ENCODE results near the gene PSMD13.

PSMD13 gene

DNA sequence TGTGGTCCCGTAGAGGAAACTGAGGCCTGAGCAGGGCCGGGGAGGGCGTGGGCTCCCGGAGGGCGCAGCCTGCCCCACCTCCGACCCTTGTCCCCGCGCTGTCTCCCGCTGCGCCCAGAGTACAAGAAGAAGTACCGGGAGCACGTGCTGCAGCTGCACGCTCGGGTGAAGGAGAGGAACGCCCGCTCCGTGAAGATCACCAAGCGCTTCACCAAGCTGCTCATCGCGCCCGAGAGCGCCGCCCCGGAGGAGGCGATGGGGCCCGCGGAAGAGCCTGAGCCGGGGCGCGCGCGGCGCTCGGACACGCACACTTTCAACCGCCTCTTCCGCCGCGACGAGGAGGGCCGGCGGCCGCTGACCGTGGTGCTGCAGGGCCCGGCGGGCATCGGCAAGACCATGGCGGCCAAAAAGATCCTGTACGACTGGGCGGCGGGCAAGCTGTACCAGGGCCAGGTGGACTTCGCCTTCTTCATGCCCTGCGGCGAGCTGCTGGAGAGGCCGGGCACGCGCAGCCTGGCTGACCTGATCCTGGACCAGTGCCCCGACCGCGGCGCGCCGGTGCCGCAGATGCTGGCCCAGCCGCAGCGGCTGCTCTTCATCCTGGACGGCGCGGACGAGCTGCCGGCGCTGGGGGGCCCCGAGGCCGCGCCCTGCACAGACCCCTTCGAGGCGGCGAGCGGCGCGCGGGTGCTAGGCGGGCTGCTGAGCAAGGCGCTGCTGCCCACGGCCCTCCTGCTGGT lies 43.4 kb downstream of the PSMD13 start:
- H3K27ac ChIP-seq (ENCODE audit: insufficient read depth in 1 of 2, low read depth in 1 of 2, low read length in 2 of 2, poor library complexity in 1 of 2, severe bottlenecking in 2 of 2): no peak overlapping the region
- peak overlapping the region in 5 of 7 experiments; percentile 25 to 60 (median 40) for H3K4me3 ChIP-seq (ENCODE audit: control insufficient read depth in 1 of 7, extremely low read depth in 1 of 7, insufficient read depth in 4 of 7, low read depth in 2 of 7, low read length in 6 of 7)
- DNase-seq: peak in 2 of 3 donors; percentile 61 to 64
- peaks cover 0 to 5% (median 0%) of the 10 kb centered on the region in 5 experiments for H3K9me3 ChIP-seq (ENCODE audit: control extremely low read depth in 1 of 5, control insufficient read depth in 4 of 5, insufficient read depth in 2 of 5, low read depth in 1 of 5, low read length in 4 of 5)
- H3K36me3 ChIP-seq (ENCODE audit: control insufficient read depth in 4 of 4, insufficient read depth in 4 of 4, low read length in 3 of 4): no peaks in the 10 kb centered on the region
- WGBS (ENCODE audit: insufficient coverage): 5% methylated on average over 63 of the region's 85 CpGs
- H3K4me1 ChIP-seq (ENCODE audit: control extremely low read depth in 1 of 4, control insufficient read depth in 4 of 4, insufficient read depth in 4 of 4, low read length in 3 of 4): peaks cover under 1 to 40% (median 27%) of the 10 kb centered on the region in 4 experiments
- ChIA-PET POLR2A (no interaction called here), CTCF (interaction anchor here (0.6 to 1.6 kb wide), 6 partner anchors 9 to 83 kb away, joined by 3 to 6 read pairs (median 4); no protein-coding TSS in a partner anchor)
- H3K27me3 ChIP-seq (replicated peaks in 2 of 5; ENCODE audit: control insufficient read depth in 4 of 5, insufficient read depth in 5 of 5, low read length in 4 of 5): peaks cover 0 to 61% (median 19%) of the 10 kb centered on the region in 5 experiments

DNA sequence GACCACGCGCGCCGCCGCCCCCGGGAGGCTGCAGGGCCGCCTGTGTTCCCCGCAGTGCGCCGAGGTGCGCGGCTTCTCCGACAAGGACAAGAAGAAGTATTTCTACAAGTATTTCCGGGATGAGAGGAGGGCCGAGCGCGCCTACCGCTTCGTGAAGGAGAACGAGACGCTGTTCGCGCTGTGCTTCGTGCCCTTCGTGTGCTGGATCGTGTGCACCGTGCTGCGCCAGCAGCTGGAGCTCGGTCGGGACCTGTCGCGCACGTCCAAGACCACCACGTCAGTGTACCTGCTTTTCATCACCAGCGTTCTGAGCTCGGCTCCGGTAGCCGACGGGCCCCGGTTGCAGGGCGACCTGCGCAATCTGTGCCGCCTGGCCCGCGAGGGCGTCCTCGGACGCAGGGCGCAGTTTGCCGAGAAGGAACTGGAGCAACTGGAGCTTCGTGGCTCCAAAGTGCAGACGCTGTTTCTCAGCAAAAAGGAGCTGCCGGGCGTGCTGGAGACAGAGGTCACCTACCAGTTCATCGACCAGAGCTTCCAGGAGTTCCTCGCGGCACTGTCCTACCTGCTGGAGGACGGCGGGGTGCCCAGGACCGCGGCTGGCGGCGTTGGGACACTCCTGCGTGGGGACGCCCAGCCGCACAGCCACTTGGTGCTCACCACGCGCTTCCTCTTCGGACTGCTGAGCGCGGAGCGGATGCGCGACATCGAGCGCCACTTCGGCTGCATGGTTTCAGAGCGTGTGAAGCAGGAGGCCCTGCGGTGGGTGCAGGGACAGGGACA lies 44.1 kb downstream of the PSMD13 start:
- Histone ChIP-seq H3K9me3 (ENCODE audit: control extremely low read depth in 1 of 5, control insufficient read depth in 4 of 5, insufficient read depth in 2 of 5, low read depth in 1 of 5, low read length in 4 of 5) (peaks cover 0 to 5% (median 0%) of the 10 kb centered on the region in 5 experiments), H3K4me1 (ENCODE audit: control extremely low read depth in 1 of 4, control insufficient read depth in 4 of 4, insufficient read depth in 4 of 4, low read length in 3 of 4) (peaks cover 0 to 40% (median 27%) of the 10 kb centered on the region in 4 experiments), H3K4me3 (ENCODE audit: control insufficient read depth in 1 of 7, extremely low read depth in 1 of 7, insufficient read depth in 4 of 7, low read depth in 2 of 7, low read length in 6 of 7) (peak overlapping the region in 4 of 7 experiments; percentile 24 to 60 (median 44)), H3K27me3 (replicated peaks in 2 of 5; ENCODE audit: control insufficient read depth in 4 of 5, insufficient read depth in 5 of 5, low read length in 4 of 5) (peaks cover 0 to 61% (median 21%) of the 10 kb centered on the region in 5 experiments), H3K36me3 (ENCODE audit: control insufficient read depth in 4 of 4, insufficient read depth in 4 of 4, low read length in 3 of 4) (no peaks in the 10 kb centered on the region), H3K27ac (ENCODE audit: insufficient read depth in 1 of 2, low read depth in 1 of 2, low read length in 2 of 2, poor library complexity in 1 of 2, severe bottlenecking in 2 of 2) (no peak overlapping the region)
- POLR2A ChIA-PET: no interaction called here
- CTCF ChIA-PET: interaction anchor here (1.3 to 1.6 kb wide), 5 partner anchors 10 to 20 kb away, joined by 3 to 6 read pairs (median 5); no protein-coding TSS in a partner anchor
- peak in 2 of 3 donors; percentile 44 to 66 for DNase-seq
- 2% methylated on average over 78 of the region's 79 CpGs for WGBS (ENCODE audit: insufficient coverage)

- CTCF ChIA-PET: interaction anchor here (0.6 to 1.6 kb wide), 6 partner anchors 10 to 24 kb away, joined by 3 to 5 read pairs (median 3); no protein-coding TSS in a partner anchor
- POLR2A ChIA-PET: no interaction called here
These were observed 44.8 kb downstream of the PSMD13 start for GRCh38 chr11:281486-282161.

DNA sequence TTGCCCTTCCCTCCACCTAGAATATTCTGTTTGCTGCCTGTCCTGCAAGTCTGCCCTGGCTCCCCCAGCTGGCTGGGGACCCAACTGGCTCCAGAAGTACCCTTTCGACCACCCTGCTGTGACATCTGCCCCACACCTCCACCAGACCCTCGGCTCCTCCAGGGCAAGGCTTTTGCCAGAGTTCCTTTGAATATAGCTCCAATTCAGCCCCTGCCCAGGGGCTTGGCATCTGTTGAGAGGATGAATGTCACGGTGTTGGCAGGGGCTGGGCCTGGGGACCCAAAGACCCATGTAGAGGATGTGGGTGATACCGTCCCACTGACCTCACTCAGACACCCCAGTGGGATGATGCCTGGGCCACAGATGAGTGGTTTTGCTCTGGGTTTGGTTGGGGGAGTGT lies 45.4 kb downstream of the PSMD13 start:
- Histone ChIP-seq H3K9me3 (ENCODE audit: control extremely low read depth in 1 of 5, control insufficient read depth in 4 of 5, insufficient read depth in 2 of 5, low read depth in 1 of 5, low read length in 4 of 5) (no peaks in the 10 kb centered on the region), H3K27me3 (replicated peaks in 2 of 5; ENCODE audit: control insufficient read depth in 4 of 5, insufficient read depth in 5 of 5, low read length in 4 of 5) (peaks cover 0 to 65% (median 21%) of the 10 kb centered on the region in 5 experiments), H3K36me3 (ENCODE audit: control insufficient read depth in 4 of 4, insufficient read depth in 4 of 4, low read length in 3 of 4) (no peaks in the 10 kb centered on the region), H3K4me3 (ENCODE audit: control insufficient read depth in 1 of 7, extremely low read depth in 1 of 7, insufficient read depth in 4 of 7, low read depth in 2 of 7, low read length in 6 of 7) (no peak overlapping the region), H3K27ac (ENCODE audit: insufficient read depth in 1 of 2, low read depth in 1 of 2, low read length in 2 of 2, poor library complexity in 1 of 2, severe bottlenecking in 2 of 2) (no peak overlapping the region), H3K4me1 (ENCODE audit: control extremely low read depth in 1 of 4, control insufficient read depth in 4 of 4, insufficient read depth in 4 of 4, low read length in 3 of 4) (peaks cover 0 to 42% (median 27%) of the 10 kb centered on the region in 4 experiments)
- CTCF ChIA-PET: interaction anchor here (0.6 to 2.2 kb wide), 6 partner anchors 9 to 32 kb away, joined by 3 to 7 read pairs (median 3); no protein-coding TSS in a partner anchor
- 93% methylated on average over 3 of the region's 4 CpGs for WGBS (ENCODE audit: insufficient coverage)
- POLR2A ChIA-PET: no interaction called here
- DNase-seq: no peak

More at GRCh38 chr11:281486-282161, 44.8 kb downstream of the PSMD13 start:
- Histone ChIP-seq H3K27ac (ENCODE audit: insufficient read depth in 1 of 2, low read depth in 1 of 2, low read length in 2 of 2, poor library complexity in 1 of 2, severe bottlenecking in 2 of 2) (no peak overlapping the region), H3K27me3 (replicated peaks in 2 of 5; ENCODE audit: control insufficient read depth in 4 of 5, insufficient read depth in 5 of 5, low read length in 4 of 5) (peaks cover 0 to 61% (median 21%) of the 10 kb centered on the region in 5 experiments), H3K9me3 (ENCODE audit: control extremely low read depth in 1 of 5, control insufficient read depth in 4 of 5, insufficient read depth in 2 of 5, low read depth in 1 of 5, low read length in 4 of 5) (peaks cover 0 to 2% (median 0%) of the 10 kb centered on the region in 5 experiments), H3K4me1 (ENCODE audit: control extremely low read depth in 1 of 4, control insufficient read depth in 4 of 4, insufficient read depth in 4 of 4, low read length in 3 of 4) (peaks cover 0 to 40% (median 27%) of the 10 kb centered on the region in 4 experiments), H3K4me3 (ENCODE audit: control insufficient read depth in 1 of 7, extremely low read depth in 1 of 7, insufficient read depth in 4 of 7, low read depth in 2 of 7, low read length in 6 of 7) (peak overlapping the region in 4 of 7 experiments; percentile 24 to 60 (median 44)), H3K36me3 (ENCODE audit: control insufficient read depth in 4 of 4, insufficient read depth in 4 of 4, low read length in 3 of 4) (no peaks in the 10 kb centered on the region)
- no peak for DNase-seq
- 20% methylated on average over 17 of the region's 26 CpGs for WGBS (ENCODE audit: insufficient coverage)

DNA sequence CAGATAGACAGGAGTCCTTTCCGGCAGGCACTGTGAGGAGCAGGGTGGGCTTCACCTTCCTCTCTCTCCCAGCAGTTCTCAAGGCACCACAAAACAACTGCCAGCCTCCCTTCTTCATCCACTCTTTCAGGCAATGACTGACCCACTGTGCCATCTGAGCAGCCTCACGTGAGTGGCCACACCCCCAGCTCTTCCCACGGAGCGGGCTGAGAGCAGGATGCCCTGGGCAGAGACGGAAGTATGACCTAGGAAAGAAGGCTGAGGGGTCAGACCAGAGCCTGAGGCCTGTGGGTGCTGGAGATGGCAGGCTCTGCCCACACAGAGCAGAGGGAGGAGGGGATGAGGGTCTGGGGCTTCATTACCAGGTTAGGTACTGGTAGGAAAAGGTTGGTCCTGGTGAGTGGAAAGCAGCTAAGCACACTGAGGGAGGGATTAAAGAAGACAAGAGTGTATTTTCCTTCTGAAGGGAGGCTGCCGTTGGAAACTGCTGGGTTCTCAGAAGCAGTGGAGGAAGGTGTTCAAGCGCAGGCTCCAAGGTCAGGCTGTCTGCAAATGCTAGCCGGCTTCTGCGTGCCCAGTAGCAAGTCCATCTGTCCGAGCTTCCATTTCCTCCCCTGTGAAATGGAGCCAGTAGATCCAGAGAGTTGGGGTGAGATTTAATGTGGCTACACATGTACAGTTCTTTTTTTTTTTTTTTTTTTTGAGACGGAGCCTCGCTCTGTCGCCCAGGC lies 46.0 kb downstream of the PSMD13 start:
- no peaks in the 10 kb centered on the region for H3K9me3 ChIP-seq (ENCODE audit: control extremely low read depth in 1 of 5, control insufficient read depth in 4 of 5, insufficient read depth in 2 of 5, low read depth in 1 of 5, low read length in 4 of 5)
- no peaks in the 10 kb centered on the region for H3K36me3 ChIP-seq (ENCODE audit: control insufficient read depth in 4 of 4, insufficient read depth in 4 of 4, low read length in 3 of 4)
- peaks cover 0 to 71% (median 21%) of the 10 kb centered on the region in 5 experiments for H3K27me3 ChIP-seq (replicated peaks in 2 of 5; ENCODE audit: control insufficient read depth in 4 of 5, insufficient read depth in 5 of 5, low read length in 4 of 5)
- 90% methylated on average over 7 of the region's 13 CpGs for WGBS (ENCODE audit: insufficient coverage)
- ChIA-PET POLR2A (no interaction called here), CTCF (interaction anchor here (0.6 to 2.2 kb wide), 8 partner anchors 9 to 73 kb away, joined by 3 to 7 read pairs (median 3); partner anchors contain the start of gene IFITM5)
- peaks cover 0 to 44% (median 29%) of the 10 kb centered on the region in 4 experiments for H3K4me1 ChIP-seq (ENCODE audit: control extremely low read depth in 1 of 4, control insufficient read depth in 4 of 4, insufficient read depth in 4 of 4, low read length in 3 of 4)
- H3K4me3 ChIP-seq (ENCODE audit: control insufficient read depth in 1 of 7, extremely low read depth in 1 of 7, insufficient read depth in 4 of 7, low read depth in 2 of 7, low read length in 6 of 7): no peak overlapping the region
- no peak overlapping the region for H3K27ac ChIP-seq (ENCODE audit: insufficient read depth in 1 of 2, low read depth in 1 of 2, low read length in 2 of 2, poor library complexity in 1 of 2, severe bottlenecking in 2 of 2)
- DNase-seq: no peak

GRCh38 chr11:283405-284104 lies 46.8 kb downstream of the PSMD13 start:
- DNase-seq: no peak
- ChIA-PET CTCF (interaction anchor here (0.7 to 2.2 kb wide), 7 partner anchors 10 to 72 kb away, joined by 3 to 7 read pairs (median 3); partner anchors contain the start of gene IFITM5), POLR2A (no interaction called here)
- Histone ChIP-seq H3K27ac (ENCODE audit: insufficient read depth in 1 of 2, low read depth in 1 of 2, low read length in 2 of 2, poor library complexity in 1 of 2, severe bottlenecking in 2 of 2) (no peak overlapping the region), H3K4me3 (ENCODE audit: control insufficient read depth in 1 of 7, extremely low read depth in 1 of 7, insufficient read depth in 4 of 7, low read depth in 2 of 7, low read length in 6 of 7) (no peak overlapping the region), H3K36me3 (ENCODE audit: control insufficient read depth in 4 of 4, insufficient read depth in 4 of 4, low read length in 3 of 4) (no peaks in the 10 kb centered on the region), H3K4me1 (ENCODE audit: control extremely low read depth in 1 of 4, control insufficient read depth in 4 of 4, insufficient read depth in 4 of 4, low read length in 3 of 4) (peaks cover 0 to 48% (median 35%) of the 10 kb centered on the region in 4 experiments), H3K9me3 (ENCODE audit: control extremely low read depth in 1 of 5, control insufficient read depth in 4 of 5, insufficient read depth in 2 of 5, low read depth in 1 of 5, low read length in 4 of 5) (no peaks in the 10 kb centered on the region), H3K27me3 (replicated peaks in 2 of 5; ENCODE audit: control insufficient read depth in 4 of 5, insufficient read depth in 5 of 5, low read length in 4 of 5) (peaks cover 0 to 71% (median 27%) of the 10 kb centered on the region in 5 experiments)
- 98% methylated on average over 7 of the region's 23 CpGs for WGBS (ENCODE audit: insufficient coverage)

All from common myeloid progenitor, CD34-positive (primary cell).